Glutamatergic neuron (in vitro differentiated cells): ENCODE results near the gene CELF4. TPM values are rescaled to one million over a fixed set of nuclear protein-coding genes. Genes with fewer than 3 reads are reported as not detected.

ENCODE experiments used
- DNase-seq: peaks from one replicate; pipeline ENCODE4 v3.0.0; 2022
- H3K27ac Mint-ChIP-seq: one replicate; pipeline ENCODE4 v1.8.0; 2020; ENCODE audit warnings: mild to moderate bottlenecking, mixed read lengths, inconsistent platforms; ENCODE audit not compliant: unreplicated experiment
- H3K27me3 Mint-ChIP-seq: one replicate; pipeline ENCODE4 v1.8.0; 2020; ENCODE audit warnings: mild to moderate bottlenecking, moderate library complexity, mixed read lengths, inconsistent platforms; ENCODE audit not compliant: unreplicated experiment
- H3K36me3 Mint-ChIP-seq: one replicate; pipeline ENCODE4 v1.8.0; 2020; ENCODE audit warnings: mild to moderate bottlenecking, mixed read lengths, inconsistent platforms; ENCODE audit not compliant: unreplicated experiment
- H3K4me1 Mint-ChIP-seq: one replicate; pipeline ENCODE4 v1.8.0; 2020; ENCODE audit warnings: mild to moderate bottlenecking, low read depth, mixed read lengths, inconsistent platforms; ENCODE audit not compliant: unreplicated experiment
- H3K4me3 Mint-ChIP-seq: one replicate; pipeline ENCODE4 v1.8.0; 2020; ENCODE audit warnings: mild to moderate bottlenecking, mixed read lengths, inconsistent platforms; ENCODE audit not compliant: unreplicated experiment
- H3K9me3 Mint-ChIP-seq: one replicate; pipeline ENCODE4 v1.8.0; 2020; ENCODE audit warnings: mild to moderate bottlenecking, moderate library complexity, mixed read lengths, inconsistent platforms; ENCODE audit not compliant: unreplicated experiment
- total RNA-seq: library from RNA; stranded (reverse); fragmentation: NEBNext Ultra II Directional; extraction: Animal tissue kit (Norgen Biotek cat#: 25700); gene quantifications from one replicate; pipeline ENCODE4 v1.2.1, GENCODE V29; 2021; ENCODE audit not compliant: unreplicated experiment
- TF ChIP-seq, protein P1 (sequence below): fragments of 200-600 bp; sonication (generic); IDR thresholded peaks from one replicate; pipeline ENCODE4 v1.5.0; 2021; ENCODE audit not compliant: partially characterized antibody, unreplicated experiment

Gene CELF4
- total RNA-seq, 1 donor from 2014 or later: 38.4 TPM

DNA sequence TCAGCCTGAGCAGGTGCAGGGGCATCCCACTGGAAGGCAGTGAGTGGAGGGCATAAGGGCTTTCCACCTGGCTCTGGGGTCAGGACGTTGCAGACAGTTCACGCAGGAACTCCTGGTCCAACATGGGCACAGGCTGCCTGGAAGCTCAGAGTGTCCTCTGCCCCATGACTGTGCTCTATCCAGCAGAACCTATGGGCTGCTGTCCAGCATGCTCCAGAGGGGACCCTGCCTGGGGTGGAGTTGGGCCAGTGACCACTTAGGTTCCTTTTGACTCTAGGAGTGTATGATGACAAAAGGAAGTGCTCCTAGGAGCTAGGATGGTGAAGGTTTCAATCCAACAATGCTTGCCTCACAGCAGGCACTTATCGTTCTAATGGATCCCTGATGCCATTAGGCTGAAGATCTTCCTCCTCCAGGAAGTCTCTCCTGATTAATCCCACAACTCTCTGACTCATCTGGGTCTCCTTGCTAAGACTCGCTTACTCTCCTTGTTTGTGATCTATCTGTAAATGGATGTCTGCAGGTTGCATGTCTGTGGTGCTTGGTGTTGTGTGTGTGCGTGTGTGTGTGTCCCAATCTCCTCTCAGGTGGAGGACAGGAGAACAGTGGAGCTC lies 224.0 kb downstream of the CELF4 start:
- DNase-seq: no peak
- TF ChIP-seq, protein P1, sequence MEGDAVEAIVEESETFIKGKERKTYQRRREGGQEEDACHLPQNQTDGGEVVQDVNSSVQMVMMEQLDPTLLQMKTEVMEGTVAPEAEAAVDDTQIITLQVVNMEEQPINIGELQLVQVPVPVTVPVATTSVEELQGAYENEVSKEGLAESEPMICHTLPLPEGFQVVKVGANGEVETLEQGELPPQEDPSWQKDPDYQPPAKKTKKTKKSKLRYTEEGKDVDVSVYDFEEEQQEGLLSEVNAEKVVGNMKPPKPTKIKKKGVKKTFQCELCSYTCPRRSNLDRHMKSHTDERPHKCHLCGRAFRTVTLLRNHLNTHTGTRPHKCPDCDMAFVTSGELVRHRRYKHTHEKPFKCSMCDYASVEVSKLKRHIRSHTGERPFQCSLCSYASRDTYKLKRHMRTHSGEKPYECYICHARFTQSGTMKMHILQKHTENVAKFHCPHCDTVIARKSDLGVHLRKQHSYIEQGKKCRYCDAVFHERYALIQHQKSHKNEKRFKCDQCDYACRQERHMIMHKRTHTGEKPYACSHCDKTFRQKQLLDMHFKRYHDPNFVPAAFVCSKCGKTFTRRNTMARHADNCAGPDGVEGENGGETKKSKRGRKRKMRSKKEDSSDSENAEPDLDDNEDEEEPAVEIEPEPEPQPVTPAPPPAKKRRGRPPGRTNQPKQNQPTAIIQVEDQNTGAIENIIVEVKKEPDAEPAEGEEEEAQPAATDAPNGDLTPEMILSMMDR: no peak
- Mint-ChIP-seq H3K27ac (no peak overlapping the region), H3K4me1 (peaks cover 18% of the 10 kb centered on the region), H3K27me3 (peaks cover 12% of the 10 kb centered on the region), H3K4me3 (no peak overlapping the region), H3K36me3 (no peaks in the 10 kb centered on the region), H3K9me3 (peaks cover 16% of the 10 kb centered on the region)

DNA sequence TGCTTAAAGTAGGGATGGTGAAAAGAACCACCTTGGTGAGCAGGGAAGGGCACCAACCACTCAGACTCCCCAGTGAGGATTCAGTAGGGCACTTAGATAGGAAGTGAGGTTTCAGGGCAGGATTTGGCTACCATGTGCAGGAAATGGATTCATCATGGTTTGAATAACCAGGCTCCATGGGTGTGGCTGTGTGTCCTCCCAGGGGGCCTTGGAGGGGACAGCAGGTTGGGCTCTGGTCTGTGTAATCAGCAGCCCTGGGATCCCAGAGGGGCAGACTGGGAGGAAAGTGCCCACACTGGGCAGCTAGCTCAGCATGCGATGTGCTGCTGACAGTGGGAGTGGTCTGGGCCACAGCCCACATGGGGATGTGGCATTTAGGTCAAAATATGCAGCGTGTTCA lies 224.6 kb downstream of the CELF4 start:
- Mint-ChIP-seq H3K36me3 (no peaks in the 10 kb centered on the region), H3K4me1 (peaks cover 17% of the 10 kb centered on the region), H3K9me3 (peaks cover 13% of the 10 kb centered on the region), H3K4me3 (no peak overlapping the region), H3K27me3 (peaks cover 9% of the 10 kb centered on the region), H3K27ac (no peak overlapping the region)
- DNase-seq: no peak
- TF ChIP-seq, protein P1: no peak

DNA sequence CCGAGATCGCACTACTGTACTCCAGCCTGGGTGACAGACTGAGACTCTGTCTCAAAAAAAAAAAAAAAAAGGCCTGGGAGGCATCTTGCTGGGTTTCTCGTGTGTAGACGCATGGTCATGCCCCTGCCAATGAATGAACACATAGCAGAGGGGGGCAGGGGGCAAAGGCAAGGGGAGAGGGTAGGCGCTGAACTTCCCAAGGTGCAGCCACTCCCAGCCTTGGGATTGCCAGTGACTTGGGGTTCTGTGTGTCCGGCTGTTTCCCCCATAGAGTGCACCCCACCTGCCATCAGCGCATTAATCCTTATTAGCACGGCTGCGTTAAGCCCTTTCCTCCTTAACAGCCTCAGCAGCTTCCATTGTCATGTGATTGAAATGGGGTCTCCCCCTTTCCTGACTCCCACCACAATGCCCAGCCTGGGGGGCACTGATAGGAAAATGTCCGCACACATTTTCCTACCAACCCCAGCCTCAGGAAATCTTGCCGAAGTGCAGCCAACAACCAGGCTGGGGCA lies 225.8 kb downstream of the CELF4 start:
- Mint-ChIP-seq H3K27me3 (peaks cover 9% of the 10 kb centered on the region), H3K4me3 (no peak overlapping the region), H3K9me3 (peaks cover 15% of the 10 kb centered on the region), H3K27ac (no peak overlapping the region), H3K4me1 (peaks cover 14% of the 10 kb centered on the region), H3K36me3 (no peaks in the 10 kb centered on the region)
- no peak for DNase-seq
- TF ChIP-seq, protein P1: no peak

DNA sequence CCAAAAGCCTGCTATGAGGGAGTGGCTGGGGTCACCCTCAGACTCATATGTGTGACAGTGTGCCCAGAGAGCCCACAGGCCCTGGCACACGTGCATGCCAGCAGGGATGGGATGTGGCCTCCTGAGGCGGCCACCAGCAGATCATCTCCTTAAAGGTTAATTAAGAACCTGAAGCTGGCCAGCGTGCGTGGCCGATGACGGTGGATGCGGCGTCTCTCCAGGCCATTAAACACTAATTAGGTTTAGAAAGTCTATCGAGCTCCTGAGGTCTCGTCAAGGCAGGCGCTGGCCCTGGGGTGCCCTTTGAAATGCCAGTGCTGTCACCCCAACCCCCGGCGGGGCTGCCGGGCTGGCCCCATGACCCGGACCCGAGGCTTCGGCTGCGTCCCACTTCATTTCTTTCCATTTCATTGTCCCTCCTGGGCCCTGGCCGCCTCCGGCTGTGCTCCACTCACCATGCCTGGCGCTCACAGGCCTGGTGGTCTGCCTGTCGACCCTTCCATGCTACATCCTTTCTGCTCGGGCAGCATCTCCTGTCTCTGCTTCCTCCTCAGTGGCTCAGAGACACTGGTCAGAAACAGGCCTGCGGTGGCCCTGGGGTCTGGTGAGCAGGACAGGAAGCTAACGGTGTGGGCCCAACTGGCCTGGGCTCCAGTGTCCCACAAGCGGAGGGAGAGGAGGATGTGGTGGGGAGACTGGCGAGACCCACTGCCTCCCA lies 228.9 kb downstream of the CELF4 start:
- H3K9me3 Mint-ChIP-seq: peaks cover 14% of the 10 kb centered on the region
- peaks cover 9% of the 10 kb centered on the region for H3K4me1 Mint-ChIP-seq

More for the DNA sequence above, 228.9 kb downstream of the CELF4 start:
- TF ChIP-seq, protein P1: no peak
- DNase-seq: no peak
- no peak overlapping the region for H3K4me3 Mint-ChIP-seq
- H3K36me3 Mint-ChIP-seq: no peaks in the 10 kb centered on the region
- no peak overlapping the region for H3K27ac Mint-ChIP-seq
- H3K27me3 Mint-ChIP-seq: peaks cover 9% of the 10 kb centered on the region
